ENCODE data around the gene PAQR5.
"Not testable (repeated sequence)": the region's sequence is repeated elsewhere in the genome, so short reads cannot be mapped to it uniquely, and the experiment has no call there.

PAQR5 gene

DNA sequence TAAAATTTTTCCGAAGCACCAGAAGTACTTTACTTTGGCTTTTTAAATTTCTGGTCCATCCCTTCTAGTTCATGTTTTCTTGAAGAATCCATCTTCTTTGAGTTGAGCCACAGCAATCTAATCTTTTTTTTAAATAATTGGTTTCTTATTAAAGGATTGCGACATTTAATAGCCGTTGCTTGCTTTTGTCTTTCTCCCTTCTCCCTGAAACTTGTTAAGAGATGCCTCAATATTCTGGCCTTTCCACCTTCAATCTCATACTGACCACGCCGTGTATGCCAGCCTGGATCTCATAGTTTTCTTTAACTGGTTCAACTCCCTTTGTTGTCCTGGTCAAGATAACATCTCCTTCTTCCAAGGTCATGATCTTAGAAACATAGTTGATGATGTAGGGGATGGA lies 135.5 kb downstream of the PAQR5 start:
- DNase-seq (ENCODE audit: low spot score in 2 of 2) = no peak
- Histone ChIP-seq H3K4me3 (no peak overlapping the region), H3K36me3 (replicated peaks) (peaks cover 98% of the 10 kb centered on the region), H3K27me3 (ENCODE audit: low read depth) (no peaks in the 10 kb centered on the region), H3K9me3 (no peaks in the 10 kb centered on the region), H3K4me1 (no peaks in the 10 kb centered on the region)
- in situ Hi-C loops (cut with MboI; ENCODE audit: low sequenced_read_pairs) = no loop called here

DNA sequence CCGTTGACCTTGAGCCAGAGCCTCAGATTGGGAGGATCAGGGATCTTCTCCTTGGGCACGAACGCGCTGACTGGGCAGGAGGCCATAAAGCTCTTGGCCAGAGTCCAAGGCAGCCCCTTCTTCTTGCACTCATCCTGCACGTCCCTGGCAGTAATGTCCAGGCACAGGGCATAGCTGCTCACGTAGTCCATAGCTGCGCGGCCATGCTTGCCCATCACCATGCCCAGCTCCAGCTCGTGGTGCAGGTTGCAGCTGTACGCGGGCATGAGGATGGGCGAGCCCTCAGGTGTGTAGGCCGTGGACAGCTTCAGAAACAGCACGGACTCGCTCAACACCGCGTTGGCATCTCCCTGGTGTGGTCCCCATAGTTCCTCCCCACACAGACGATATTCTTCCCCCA lies 136.0 kb downstream of the PAQR5 start:
- H3K9me3 ChIP-seq = no peaks in the 10 kb centered on the region
- H3K4me1 ChIP-seq = no peaks in the 10 kb centered on the region
- no peak for DNase-seq (ENCODE audit: low spot score in 2 of 2)
- no peak overlapping the region for H3K4me3 ChIP-seq
- H3K27me3 ChIP-seq (ENCODE audit: low read depth) = no peaks in the 10 kb centered on the region
- H3K36me3 ChIP-seq (replicated peaks) = peaks cover 98% of the 10 kb centered on the region
- in situ Hi-C loops (cut with MboI; ENCODE audit: low sequenced_read_pairs) = no loop called here

DNA sequence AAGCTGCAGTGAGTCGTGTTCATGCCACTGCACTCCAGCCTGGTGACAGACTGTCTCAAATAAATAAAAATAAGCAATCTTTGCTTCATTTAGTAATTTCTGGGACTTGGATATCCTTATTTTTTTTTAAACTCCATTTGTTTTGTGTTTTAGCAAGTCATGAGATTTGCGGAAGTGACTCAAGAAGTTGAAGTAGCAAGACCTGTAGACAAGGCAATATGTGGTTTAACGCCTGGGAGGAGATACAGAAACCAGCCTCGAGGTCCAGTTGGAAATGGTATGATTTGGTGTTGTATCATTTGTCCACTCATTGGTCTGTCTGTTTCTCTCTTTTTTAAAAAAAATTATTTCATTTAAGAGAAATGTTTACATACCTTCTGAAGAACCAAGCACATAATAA lies 137.3 kb downstream of the PAQR5 start:
- DNase-seq (ENCODE audit: low spot score in 2 of 2) = no peak
- H3K27me3 ChIP-seq (ENCODE audit: low read depth) = no peaks in the 10 kb centered on the region
- no peak overlapping the region for H3K4me3 ChIP-seq
- H3K4me1 ChIP-seq = no peaks in the 10 kb centered on the region
- H3K9me3 ChIP-seq = no peaks in the 10 kb centered on the region
- in situ Hi-C loops (cut with MboI; ENCODE audit: low sequenced_read_pairs) = no loop called here
- H3K36me3 ChIP-seq (replicated peaks) = peaks cover 98% of the 10 kb centered on the region

DNA sequence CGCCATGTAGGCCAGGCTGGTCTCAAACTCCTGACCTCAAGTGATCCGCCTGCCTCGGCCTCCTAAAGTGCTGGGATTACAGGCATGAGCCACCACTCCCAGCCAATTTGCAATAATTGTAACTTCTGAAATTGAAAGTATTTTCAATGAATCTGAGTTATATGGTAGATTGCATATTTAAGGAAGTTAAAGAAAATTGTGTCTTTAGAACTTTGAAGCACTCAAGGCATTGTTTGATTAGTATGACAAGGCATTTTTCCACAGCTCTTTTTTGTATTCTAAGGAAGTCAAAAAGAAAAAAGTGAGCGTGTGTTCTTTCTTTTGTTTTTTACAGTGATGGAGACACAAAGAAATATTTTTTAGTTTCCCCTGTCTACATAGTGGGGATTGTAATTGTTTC lies 138.2 kb downstream of the PAQR5 start:
- H3K9me3 ChIP-seq = no peaks in the 10 kb centered on the region
- H3K4me1 ChIP-seq = no peaks in the 10 kb centered on the region
- no peaks in the 10 kb centered on the region for H3K27me3 ChIP-seq (ENCODE audit: low read depth)
- no peak overlapping the region for H3K4me3 ChIP-seq
- in situ Hi-C loops (cut with MboI; ENCODE audit: low sequenced_read_pairs) = no loop called here
- H3K36me3 ChIP-seq (replicated peaks) = peaks cover 98% of the 10 kb centered on the region
- no peak for DNase-seq (ENCODE audit: low spot score in 2 of 2)

DNA sequence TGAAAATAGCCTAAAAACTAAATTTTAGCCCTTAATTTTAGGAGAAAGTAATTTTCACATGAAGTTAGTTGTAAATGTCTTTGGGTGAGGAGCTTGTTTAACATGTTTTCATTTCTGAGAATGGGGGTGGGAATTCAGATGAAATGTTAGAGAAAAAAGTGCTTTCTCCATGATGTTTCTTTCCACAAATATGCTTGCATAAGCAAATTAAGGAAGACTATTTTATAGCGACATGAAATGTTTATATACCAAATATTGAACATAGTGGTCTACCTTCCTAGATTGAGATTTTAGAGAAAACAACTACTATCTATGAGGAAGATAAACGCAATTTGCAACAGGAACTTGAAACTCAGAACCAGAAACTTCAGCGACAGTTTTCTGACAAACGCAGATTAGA lies 140.9 kb downstream of the PAQR5 start:
- Histone ChIP-seq H3K36me3 (replicated peaks) (peaks cover 97% of the 10 kb centered on the region), H3K4me1 (no peaks in the 10 kb centered on the region)

DNA sequence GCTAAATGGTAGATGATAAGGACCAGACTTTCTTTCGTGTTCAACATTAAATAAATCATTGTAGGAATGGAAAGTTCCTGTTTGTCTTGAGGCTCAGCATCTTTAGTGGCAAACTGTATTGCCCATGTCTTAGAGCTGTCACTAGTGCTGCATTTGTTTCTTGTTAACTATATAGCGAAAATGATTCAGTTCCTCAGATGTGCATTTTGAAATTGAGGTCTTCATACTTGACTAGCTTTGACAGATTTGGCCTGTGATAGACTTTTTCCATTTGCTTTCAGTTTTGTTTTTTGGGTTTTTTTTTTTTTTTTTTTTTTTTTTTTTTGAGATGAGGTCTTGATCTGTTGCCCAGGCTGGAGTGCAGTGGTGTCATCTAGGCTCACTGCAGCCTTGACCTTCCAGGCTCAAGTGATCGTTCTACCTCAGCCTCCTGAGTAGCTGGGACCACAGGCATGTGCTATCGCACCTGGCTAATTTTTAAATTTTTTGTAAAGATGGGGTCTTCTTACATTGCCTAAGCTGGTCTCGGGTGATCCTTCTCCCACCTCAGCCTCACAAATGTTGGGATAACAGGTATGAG lies 144.4 kb downstream of the PAQR5 start:
- in situ Hi-C loops (cut with MboI; ENCODE audit: low sequenced_read_pairs) = no loop called here
- DNase-seq (ENCODE audit: low spot score in 2 of 2) = no peak
- no peak overlapping the region for H3K4me3 ChIP-seq
- H3K27me3 ChIP-seq (ENCODE audit: low read depth) = no peaks in the 10 kb centered on the region
- H3K4me1 ChIP-seq = no peaks in the 10 kb centered on the region
- H3K36me3 ChIP-seq (replicated peaks) = peaks cover 98% of the 10 kb centered on the region
- H3K9me3 ChIP-seq = no peaks in the 10 kb centered on the region

More for the DNA sequence above, 140.9 kb downstream of the PAQR5 start:
- no peaks in the 10 kb centered on the region for H3K9me3 ChIP-seq
- DNase-seq (ENCODE audit: low spot score in 2 of 2) = no peak
- no peaks in the 10 kb centered on the region for H3K27me3 ChIP-seq (ENCODE audit: low read depth)
- in situ Hi-C loops (cut with MboI; ENCODE audit: low sequenced_read_pairs) = no loop called here
- H3K4me3 ChIP-seq = no peak overlapping the region

DNA sequence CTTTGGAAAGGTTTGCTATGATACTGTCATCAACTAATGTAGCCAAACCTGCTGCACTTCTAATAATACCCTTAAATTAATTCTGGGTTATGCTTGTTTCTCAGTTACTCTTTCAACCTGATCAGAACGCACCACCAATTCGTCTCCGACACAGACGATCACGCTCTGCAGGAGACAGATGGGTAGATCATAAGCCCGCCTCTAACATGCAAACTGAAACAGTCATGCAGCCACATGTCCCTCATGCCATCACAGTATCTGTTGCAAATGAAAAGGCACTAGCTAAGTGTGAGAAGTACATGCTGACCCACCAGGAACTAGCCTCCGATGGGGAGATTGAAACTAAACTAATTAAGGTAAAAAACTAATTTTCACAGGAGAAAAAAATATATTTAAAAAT lies 146.0 kb downstream of the PAQR5 start:
- no peak overlapping the region for H3K4me3 ChIP-seq
- peaks cover 96% of the 10 kb centered on the region for H3K36me3 ChIP-seq (replicated peaks)
- no peaks in the 10 kb centered on the region for H3K9me3 ChIP-seq
- no peak for DNase-seq (ENCODE audit: low spot score in 2 of 2)
- no peaks in the 10 kb centered on the region for H3K27me3 ChIP-seq (ENCODE audit: low read depth)
- in situ Hi-C loops (cut with MboI; ENCODE audit: low sequenced_read_pairs) = no loop called here
- H3K4me1 ChIP-seq = no peaks in the 10 kb centered on the region

DNA sequence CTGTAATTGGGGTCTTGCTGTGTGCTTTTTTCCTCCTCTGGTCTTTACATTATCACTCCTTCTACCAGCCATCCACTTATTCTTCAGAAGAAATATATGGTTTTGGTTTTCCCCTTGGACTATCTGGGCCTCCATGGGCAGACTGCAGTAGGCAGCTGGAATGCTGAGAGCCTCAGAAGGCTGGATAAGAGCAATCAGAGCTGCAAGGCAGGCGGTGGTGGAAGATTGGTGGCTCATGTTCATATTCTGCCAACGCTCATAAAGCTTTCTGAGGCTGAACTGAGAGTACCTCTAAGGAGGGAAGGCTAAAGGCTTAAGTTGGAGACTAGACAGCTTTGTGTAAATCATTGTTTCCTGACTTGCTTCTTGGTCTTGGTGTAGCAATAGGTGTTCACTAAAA lies 148.2 kb downstream of the PAQR5 start:
- in situ Hi-C loops (cut with MboI; ENCODE audit: low sequenced_read_pairs) = no loop called here
- Histone ChIP-seq H3K36me3 (replicated peaks) (peaks cover 78% of the 10 kb centered on the region), H3K4me1 (peaks cover 7% of the 10 kb centered on the region), H3K4me3 (no peak overlapping the region), H3K9me3 (no peaks in the 10 kb centered on the region), H3K27me3 (ENCODE audit: low read depth) (no peaks in the 10 kb centered on the region)
- no peak for DNase-seq (ENCODE audit: low spot score in 2 of 2)

DNA sequence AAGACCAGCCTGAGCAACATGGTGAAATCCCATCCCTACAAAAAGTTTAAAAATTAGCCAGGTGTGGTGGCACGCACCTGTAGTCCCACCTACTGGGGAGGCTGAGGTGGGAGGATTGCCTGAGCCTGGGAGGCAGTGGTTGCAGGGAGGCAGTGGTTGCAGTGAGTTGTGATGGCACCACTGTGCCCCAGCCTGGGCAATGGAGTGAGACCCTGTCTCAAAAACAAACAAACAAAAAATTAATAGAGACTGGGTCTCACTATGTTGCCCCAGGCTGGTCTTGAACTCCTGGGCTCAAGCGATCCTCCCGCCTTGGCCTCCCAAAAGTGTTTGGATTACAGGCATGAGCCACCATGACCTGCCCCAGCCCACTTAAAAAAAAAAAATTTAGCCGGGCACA lies 151.5 kb downstream of the PAQR5 start:
- not testable (repeated sequence) for H3K9me3 ChIP-seq; DNase-seq (ENCODE audit: low spot score in 2 of 2); H3K27me3 ChIP-seq (ENCODE audit: low read depth); H3K4me3 ChIP-seq
- peaks cover 20% of the 10 kb centered on the region for H3K4me1 ChIP-seq
- peaks cover 72% of the 10 kb centered on the region for H3K36me3 ChIP-seq (replicated peaks)
- in situ Hi-C loops (cut with MboI; ENCODE audit: low sequenced_read_pairs) = loop anchor here (25.0 kb wide), 1 partner anchor 1262 kb away; no protein-coding TSS in a partner anchor

DNA sequence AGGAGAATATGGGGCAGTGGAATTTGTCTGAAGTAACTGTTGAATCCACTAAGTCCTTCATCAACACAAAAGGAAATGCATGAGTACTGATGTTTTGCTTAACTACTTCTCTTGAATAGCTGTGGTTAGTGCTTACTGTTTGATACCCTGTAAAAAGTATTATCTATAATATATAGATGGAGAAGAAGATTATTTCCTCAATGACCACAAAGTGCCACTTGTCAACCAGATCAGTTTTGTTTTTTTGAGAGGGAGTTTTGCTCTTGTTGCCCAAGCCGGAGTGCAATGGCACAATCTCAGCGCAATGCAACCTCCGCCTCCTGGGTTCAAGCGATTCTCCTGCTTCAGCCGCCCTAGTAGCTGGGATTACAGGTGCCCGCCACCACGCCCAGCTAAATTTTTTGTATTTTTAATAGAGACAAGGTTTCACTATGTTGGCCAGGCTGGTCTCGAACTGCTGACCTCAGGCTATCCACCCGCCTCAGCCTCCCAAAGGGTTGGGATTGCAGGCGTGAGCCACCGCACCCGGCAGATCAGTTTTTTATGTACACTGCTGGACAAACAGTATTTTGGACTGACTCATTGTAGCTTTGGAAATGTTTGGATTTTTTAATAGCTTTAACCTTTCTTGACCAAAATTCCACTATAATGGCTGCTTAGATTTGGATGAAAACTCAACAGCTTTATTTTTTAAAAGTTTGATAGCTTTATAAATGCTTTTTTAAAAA lies 152.4 kb downstream of the PAQR5 start:
- in situ Hi-C loops (cut with MboI; ENCODE audit: low sequenced_read_pairs) = loop anchor here (25.0 kb wide), 1 partner anchor 1261 kb away; no protein-coding TSS in a partner anchor
- no peaks in the 10 kb centered on the region for H3K27me3 ChIP-seq (ENCODE audit: low read depth)
- DNase-seq (ENCODE audit: low spot score in 2 of 2) = no peak
- peaks cover 26% of the 10 kb centered on the region for H3K4me1 ChIP-seq
- H3K4me3 ChIP-seq = peak overlapping the region; percentile 92
- peaks cover 72% of the 10 kb centered on the region for H3K36me3 ChIP-seq (replicated peaks)
- no peaks in the 10 kb centered on the region for H3K9me3 ChIP-seq

DNA sequence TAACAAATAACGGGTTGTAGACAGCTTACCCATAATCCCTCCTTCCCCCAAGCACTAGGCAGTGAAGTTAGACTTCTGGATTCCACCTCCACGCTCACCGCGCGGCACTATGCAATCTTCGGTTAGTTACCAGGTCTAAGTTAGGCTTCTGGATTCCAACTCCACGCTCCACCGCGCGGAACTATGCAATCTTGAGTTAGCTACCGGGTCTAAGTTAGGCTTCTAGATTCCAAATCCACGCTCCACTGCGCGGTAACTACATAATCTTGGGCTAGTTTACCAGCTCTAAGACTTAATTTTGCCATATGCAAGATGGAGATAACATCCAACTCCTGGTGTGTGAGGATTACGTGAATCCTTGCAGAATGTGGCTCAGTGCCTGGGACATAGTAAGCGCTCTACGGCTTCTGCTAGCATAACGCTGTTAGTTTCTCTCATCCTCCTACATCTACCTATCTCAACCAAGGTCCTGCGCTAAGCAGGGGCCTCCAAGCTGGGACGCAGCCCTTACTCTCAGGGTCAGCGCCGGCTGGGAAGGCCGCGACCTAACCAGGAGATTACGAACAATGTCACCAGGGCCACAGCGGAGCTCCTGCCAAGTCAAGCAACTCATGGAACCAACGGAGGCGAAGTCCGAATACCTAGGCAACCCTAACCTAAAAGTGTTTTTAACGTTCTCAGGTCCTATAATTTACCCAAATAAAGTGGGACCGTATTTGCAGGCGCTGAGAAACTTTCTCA lies 153.4 kb downstream of the PAQR5 start:
- Histone ChIP-seq H3K36me3 (replicated peaks) (peaks cover 72% of the 10 kb centered on the region), H3K4me3 (peak overlapping the region; percentile 92), H3K9me3 (no peaks in the 10 kb centered on the region), H3K4me1 (peaks cover 26% of the 10 kb centered on the region), H3K27me3 (ENCODE audit: low read depth) (no peaks in the 10 kb centered on the region)
- in situ Hi-C loops (cut with MboI; ENCODE audit: low sequenced_read_pairs) = loop anchor here (25.0 kb wide), 1 partner anchor 1260 kb away; no protein-coding TSS in a partner anchor
- DNase-seq (ENCODE audit: low spot score in 2 of 2) = peak; percentile 62 to 69

DNA sequence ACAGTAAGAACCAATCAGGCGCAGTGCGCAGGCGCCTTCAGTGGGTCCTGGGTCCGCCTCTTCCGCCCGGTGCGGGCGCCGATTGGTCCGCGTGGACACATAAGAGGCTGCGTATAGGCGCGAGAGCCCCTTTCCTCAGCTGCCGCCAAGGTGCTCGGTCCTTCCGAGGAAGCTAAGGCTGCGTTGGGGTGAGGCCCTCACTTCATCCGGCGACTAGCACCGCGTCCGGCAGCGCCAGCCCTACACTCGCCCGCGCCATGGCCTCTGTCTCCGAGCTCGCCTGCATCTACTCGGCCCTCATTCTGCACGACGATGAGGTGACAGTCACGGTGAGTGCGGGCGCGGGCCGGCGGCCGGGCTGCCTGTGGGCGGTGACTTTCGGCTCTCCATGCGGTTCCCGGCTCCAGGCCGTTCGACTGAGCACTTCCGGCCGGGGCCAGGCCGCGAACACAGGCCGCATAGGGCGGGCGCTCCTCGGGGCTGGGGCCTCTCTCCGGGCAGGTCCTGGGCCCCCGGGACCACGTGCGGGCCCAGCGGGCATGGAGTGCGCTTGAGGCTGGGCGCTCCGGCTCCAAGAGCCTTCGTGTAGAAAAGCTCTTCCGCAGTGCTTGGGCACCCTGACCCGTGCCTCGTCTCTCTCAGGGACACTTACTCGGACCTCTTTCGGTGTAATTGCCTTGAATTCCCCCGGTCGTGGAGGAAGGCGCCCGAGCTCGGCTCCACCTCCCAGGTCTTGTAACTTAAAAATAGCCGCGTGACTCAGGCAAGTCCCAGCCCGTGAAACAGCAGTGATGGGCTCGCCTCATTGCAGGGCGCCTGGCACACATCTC lies 154.2 kb downstream of the PAQR5 start, which contains the start of gene RPLP1:
Gene RPLP1 (plus strand): TSS at position 127 of the 830 bp plus-strand sequence. CDS start 131 bp downstream, at position 258.
- H3K4me3 ChIP-seq = peak within 1 kb of the TSS; percentile 92
- peaks cover 69% of the 10 kb centered on the region for H3K36me3 ChIP-seq (replicated peaks)
- H3K4me1 ChIP-seq = peaks cover 26% of the 10 kb centered on the region
- H3K9me3 ChIP-seq = no peaks in the 10 kb centered on the region
- no peaks in the 10 kb centered on the region for H3K27me3 ChIP-seq (ENCODE audit: low read depth)
- peak; percentile 98 to 100 for DNase-seq (ENCODE audit: low spot score in 2 of 2)
- in situ Hi-C loops (cut with MboI; ENCODE audit: low sequenced_read_pairs) = loop anchor here (25.0 kb wide), 1 partner anchor 1259 kb away; no protein-coding TSS in a partner anchor

DNA sequence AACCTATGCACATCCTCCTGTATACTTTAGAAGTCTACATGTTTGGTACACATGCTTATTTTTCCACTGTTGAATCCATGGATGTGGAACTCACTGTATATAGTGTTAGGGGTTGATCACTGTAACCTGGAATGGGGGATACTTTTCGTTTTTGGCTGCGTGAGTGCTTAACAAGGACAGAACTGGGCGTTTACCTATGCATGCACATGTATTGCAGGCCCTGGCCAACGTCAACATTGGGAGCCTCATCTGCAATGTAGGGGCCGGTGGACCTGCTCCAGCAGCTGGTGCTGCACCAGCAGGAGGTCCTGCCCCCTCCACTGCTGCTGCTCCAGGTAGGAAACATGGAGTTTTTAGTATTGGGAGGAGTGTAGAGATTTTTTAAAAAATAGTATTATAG lies 156.2 kb downstream of the PAQR5 start:
- DNase-seq (ENCODE audit: low spot score in 2 of 2) = peak in 1 of 2 experiments; percentile 57
- H3K9me3 ChIP-seq = no peaks in the 10 kb centered on the region
- H3K36me3 ChIP-seq (replicated peaks) = peaks cover 51% of the 10 kb centered on the region
- H3K4me1 ChIP-seq = peaks cover 26% of the 10 kb centered on the region
- H3K27me3 ChIP-seq (ENCODE audit: low read depth) = no peaks in the 10 kb centered on the region
- in situ Hi-C loops (cut with MboI; ENCODE audit: low sequenced_read_pairs) = loop anchor here (25.0 kb wide), 1 partner anchor 1257 kb away; no protein-coding TSS in a partner anchor
- H3K4me3 ChIP-seq = peak overlapping the region; percentile 92
